ENCODE results near the gene ITGB7. TPM values are rescaled to one million over a fixed set of nuclear protein-coding genes. Genes with fewer than 3 reads are reported as not detected.

Gene ITGB7
- total RNA-seq, 1 experiment from 2014 or later: 0.43 TPM

DNA sequence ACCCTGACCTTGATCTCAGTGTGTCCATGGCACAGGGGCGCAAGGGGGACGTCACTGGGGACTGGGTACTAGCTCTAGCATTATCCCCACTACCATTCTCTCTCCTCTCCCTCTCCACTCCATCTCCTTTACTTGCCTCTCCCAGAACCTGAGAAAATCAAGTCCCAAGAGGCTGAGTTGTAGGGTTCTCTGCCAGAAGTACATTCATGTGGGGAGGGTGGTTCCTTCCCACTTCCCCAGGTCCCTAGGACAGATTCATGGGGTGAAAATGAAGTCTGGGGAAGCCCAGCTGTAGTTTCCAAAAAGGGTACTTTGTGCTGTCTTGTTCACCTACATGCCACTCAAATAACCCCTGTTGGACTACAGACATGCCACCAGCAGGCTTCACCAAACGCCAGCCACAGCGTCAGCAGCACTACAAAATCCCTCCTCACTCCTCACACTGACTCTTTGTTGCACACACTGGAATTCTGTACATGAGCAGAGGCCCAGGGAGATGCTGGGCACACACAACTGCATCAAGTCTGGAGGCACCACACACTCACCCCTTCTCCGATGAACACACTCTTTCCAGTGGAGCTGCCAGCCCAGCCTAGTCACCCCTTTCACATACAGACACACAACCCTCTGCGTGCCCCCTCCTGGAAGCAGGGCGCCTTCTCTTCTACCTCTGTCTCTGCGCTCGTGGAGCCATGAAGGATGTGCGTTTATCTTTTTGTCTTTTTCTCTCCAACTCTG lies 18.0 kb upstream of the ITGB7 start:
- TF ChIP-seq, protein P1, sequence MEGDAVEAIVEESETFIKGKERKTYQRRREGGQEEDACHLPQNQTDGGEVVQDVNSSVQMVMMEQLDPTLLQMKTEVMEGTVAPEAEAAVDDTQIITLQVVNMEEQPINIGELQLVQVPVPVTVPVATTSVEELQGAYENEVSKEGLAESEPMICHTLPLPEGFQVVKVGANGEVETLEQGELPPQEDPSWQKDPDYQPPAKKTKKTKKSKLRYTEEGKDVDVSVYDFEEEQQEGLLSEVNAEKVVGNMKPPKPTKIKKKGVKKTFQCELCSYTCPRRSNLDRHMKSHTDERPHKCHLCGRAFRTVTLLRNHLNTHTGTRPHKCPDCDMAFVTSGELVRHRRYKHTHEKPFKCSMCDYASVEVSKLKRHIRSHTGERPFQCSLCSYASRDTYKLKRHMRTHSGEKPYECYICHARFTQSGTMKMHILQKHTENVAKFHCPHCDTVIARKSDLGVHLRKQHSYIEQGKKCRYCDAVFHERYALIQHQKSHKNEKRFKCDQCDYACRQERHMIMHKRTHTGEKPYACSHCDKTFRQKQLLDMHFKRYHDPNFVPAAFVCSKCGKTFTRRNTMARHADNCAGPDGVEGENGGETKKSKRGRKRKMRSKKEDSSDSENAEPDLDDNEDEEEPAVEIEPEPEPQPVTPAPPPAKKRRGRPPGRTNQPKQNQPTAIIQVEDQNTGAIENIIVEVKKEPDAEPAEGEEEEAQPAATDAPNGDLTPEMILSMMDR (conservative IDR thresholded peaks at IDR 0.05; ENCODE audit: low read depth, low read length): no peak
- no peak for TF ChIP-seq EZH2 (IDR thresholded peaks at IDR 0.05; ENCODE audit: borderline replicate concordance, low read depth, low read length, poor library complexity, severe bottlenecking)
- peaks cover 39% of the 10 kb centered on the region for H3K4me1 ChIP-seq (ENCODE audit: insufficient read depth, low read length, poor library complexity, severe bottlenecking)
- no peaks in the 10 kb centered on the region for H3K9me3 ChIP-seq (ENCODE audit: low read depth, low read length, poor library complexity, severe bottlenecking)
- H3K27me3 ChIP-seq (replicated peaks; ENCODE audit: insufficient read depth, low read depth, low read length, poor library complexity): no peaks in the 10 kb centered on the region
- no peaks in the 10 kb centered on the region for H3K36me3 ChIP-seq (ENCODE audit: insufficient read depth, low read length, poor library complexity, severe bottlenecking)
- POLR2A ChIA-PET (ENCODE audit: low non-redundant PET): interaction anchor here (0.9 kb wide), 1 partner anchor 61 kb away, joined by 3 read pairs; no protein-coding TSS in a partner anchor
- H3K27ac ChIP-seq (ENCODE audit: low read depth, low read length, poor library complexity, severe bottlenecking): peak overlapping the region; percentile 16
- no peak for DNase-seq (ENCODE audit: low spot score)
- intact Hi-C loops (cut with micrococcal nuclease; ENCODE audit: unreplicated experiment): loop anchor here (5.0 kb wide), 1 partner anchor 42 kb away; the partner anchor contains the start of gene ESPL1
- CTCF ChIA-PET: no interaction called here
- H3K4me3 ChIP-seq (ENCODE audit: low read depth, low read length, poor library complexity, severe bottlenecking): no peak overlapping the region
- no TSS peak for BruUV-seq (replicated peaks)

- ChIA-PET POLR2A (ENCODE audit: low non-redundant PET) (no interaction called here), CTCF (no interaction called here)
- Histone ChIP-seq H3K27me3 (replicated peaks; ENCODE audit: insufficient read depth, low read depth, low read length, poor library complexity) (no peaks in the 10 kb centered on the region), H3K36me3 (ENCODE audit: insufficient read depth, low read length, poor library complexity, severe bottlenecking) (no peaks in the 10 kb centered on the region), H3K4me3 (ENCODE audit: low read depth, low read length, poor library complexity, severe bottlenecking) (no peak overlapping the region), H3K27ac (ENCODE audit: low read depth, low read length, poor library complexity, severe bottlenecking) (peak overlapping the region; percentile 53), H3K4me1 (ENCODE audit: insufficient read depth, low read length, poor library complexity, severe bottlenecking) (peaks cover 43% of the 10 kb centered on the region), H3K9me3 (ENCODE audit: low read depth, low read length, poor library complexity, severe bottlenecking) (no peaks in the 10 kb centered on the region)
- intact Hi-C loops (cut with micrococcal nuclease; ENCODE audit: unreplicated experiment): loop anchor here (5.0 kb wide), 1 partner anchor 43 kb away; the partner anchor contains the start of gene ESPL1
- peak; percentile 50 for DNase-seq (ENCODE audit: low spot score)
- no TSS peak for BruUV-seq (replicated peaks)
- no peak for TF ChIP-seq EZH2 (IDR thresholded peaks at IDR 0.05; ENCODE audit: borderline replicate concordance, low read depth, low read length, poor library complexity, severe bottlenecking)
- TF ChIP-seq, protein P1 (conservative IDR thresholded peaks at IDR 0.05; ENCODE audit: low read depth, low read length): peak; percentile 35; the same call in 1 of the 2 replicates
Measured at GRCh38 chr12:53224061-53224896, 17.2 kb upstream of the ITGB7 start.

- Histone ChIP-seq H3K4me3 (ENCODE audit: low read depth, low read length, poor library complexity, severe bottlenecking) (no peak overlapping the region), H3K27ac (ENCODE audit: low read depth, low read length, poor library complexity, severe bottlenecking) (peak overlapping the region; percentile 57), H3K9me3 (ENCODE audit: low read depth, low read length, poor library complexity, severe bottlenecking) (no peaks in the 10 kb centered on the region), H3K27me3 (replicated peaks; ENCODE audit: insufficient read depth, low read depth, low read length, poor library complexity) (no peaks in the 10 kb centered on the region), H3K4me1 (ENCODE audit: insufficient read depth, low read length, poor library complexity, severe bottlenecking) (peaks cover 50% of the 10 kb centered on the region), H3K36me3 (ENCODE audit: insufficient read depth, low read length, poor library complexity, severe bottlenecking) (no peaks in the 10 kb centered on the region)
- TF ChIP-seq EZH2 (IDR thresholded peaks at IDR 0.05; ENCODE audit: borderline replicate concordance, low read depth, low read length, poor library complexity, severe bottlenecking): no peak
- TF ChIP-seq, protein P1 (conservative IDR thresholded peaks at IDR 0.05; ENCODE audit: low read depth, low read length): no peak
- DNase-seq (ENCODE audit: low spot score): peak; percentile 50
- BruUV-seq (replicated peaks): no TSS peak
- intact Hi-C loops (cut with micrococcal nuclease; ENCODE audit: unreplicated experiment): loop anchor here (5.0 kb wide), 1 partner anchor 44 kb away; the partner anchor contains the start of gene ESPL1
- ChIA-PET POLR2A (ENCODE audit: low non-redundant PET) (no interaction called here), CTCF (interaction anchor here (0.5 kb wide), 1 partner anchor 10 kb away, joined by 4 read pairs; no protein-coding TSS in a partner anchor)
Measured at GRCh38 chr12:53223389-53224060, 16.5 kb upstream of the ITGB7 start.

Measured in A673 (cell line).